ENCODE results near the gene SOX13.

Gene SOX13

DNA sequence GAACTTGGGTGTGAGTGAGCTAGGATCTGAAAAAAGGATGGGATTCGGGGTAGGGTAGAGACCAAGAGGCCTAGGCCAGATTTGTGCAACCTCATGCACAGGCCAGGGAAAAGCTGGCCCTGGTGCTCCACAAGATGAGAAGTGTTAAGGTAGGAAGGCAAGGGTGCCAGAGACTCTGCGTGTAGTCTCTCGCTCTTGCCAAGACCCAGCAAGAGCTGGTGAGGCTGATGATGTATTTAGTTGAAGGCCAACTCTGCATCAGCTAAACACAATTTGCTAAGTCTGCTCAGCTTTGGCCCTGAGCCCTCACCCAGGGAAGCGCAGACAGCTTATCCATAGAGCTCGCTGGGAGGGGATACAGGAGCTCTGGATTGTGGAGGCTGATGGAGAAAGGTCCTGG is 26.6 kb upstream of the SOX13 start:
- TF ChIP-seq, protein P1, sequence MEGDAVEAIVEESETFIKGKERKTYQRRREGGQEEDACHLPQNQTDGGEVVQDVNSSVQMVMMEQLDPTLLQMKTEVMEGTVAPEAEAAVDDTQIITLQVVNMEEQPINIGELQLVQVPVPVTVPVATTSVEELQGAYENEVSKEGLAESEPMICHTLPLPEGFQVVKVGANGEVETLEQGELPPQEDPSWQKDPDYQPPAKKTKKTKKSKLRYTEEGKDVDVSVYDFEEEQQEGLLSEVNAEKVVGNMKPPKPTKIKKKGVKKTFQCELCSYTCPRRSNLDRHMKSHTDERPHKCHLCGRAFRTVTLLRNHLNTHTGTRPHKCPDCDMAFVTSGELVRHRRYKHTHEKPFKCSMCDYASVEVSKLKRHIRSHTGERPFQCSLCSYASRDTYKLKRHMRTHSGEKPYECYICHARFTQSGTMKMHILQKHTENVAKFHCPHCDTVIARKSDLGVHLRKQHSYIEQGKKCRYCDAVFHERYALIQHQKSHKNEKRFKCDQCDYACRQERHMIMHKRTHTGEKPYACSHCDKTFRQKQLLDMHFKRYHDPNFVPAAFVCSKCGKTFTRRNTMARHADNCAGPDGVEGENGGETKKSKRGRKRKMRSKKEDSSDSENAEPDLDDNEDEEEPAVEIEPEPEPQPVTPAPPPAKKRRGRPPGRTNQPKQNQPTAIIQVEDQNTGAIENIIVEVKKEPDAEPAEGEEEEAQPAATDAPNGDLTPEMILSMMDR (IDR thresholded peaks at IDR 0.05): no peak

GRCh38 chr1:204051258-204051657 is 21.7 kb upstream of the SOX13 start:
- TF ChIP-seq, protein P1 (IDR thresholded peaks at IDR 0.05): no peak

- TF ChIP-seq, protein P1 (IDR thresholded peaks at IDR 0.05): no peak
Observed at GRCh38 chr1:204051718-204052117, 21.2 kb upstream of the SOX13 start.

GRCh38 chr1:204053893-204054292 is 19.0 kb upstream of the SOX13 start:
- TF ChIP-seq, protein P1 (IDR thresholded peaks at IDR 0.05): no peak

GRCh38 chr1:204059970-204060369 is 12.9 kb upstream of the SOX13 start:
- TF ChIP-seq, protein P1 (IDR thresholded peaks at IDR 0.05): no peak

DNA sequence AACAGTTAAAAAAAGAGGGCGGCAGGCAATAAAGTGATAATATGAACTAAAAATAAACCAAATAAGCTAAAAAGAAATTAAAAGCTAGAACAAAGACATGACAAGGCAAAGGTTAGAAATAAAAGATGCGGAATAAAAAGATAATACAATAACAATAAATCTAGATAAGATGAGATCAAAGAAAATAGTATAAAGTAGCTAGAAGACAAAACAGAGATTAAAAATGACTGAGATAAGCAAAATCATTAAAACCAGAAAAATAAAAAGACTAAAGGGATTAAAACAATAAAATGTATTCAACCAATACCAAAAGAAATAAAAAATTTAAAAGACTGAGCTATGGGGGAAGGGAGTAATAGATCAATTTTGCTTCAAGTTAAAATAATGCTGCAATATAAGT is 10.8 kb upstream of the SOX13 start:
- TF ChIP-seq, protein P1 (IDR thresholded peaks at IDR 0.05): no peak

- TF ChIP-seq, protein P1 (IDR thresholded peaks at IDR 0.05): no peak
Observed at GRCh38 chr1:204065174-204065985, 7.5 kb upstream of the SOX13 start.

- TF ChIP-seq, protein P1 (IDR thresholded peaks at IDR 0.05): no peak
Observed at GRCh38 chr1:204065986-204066300, 7.0 kb upstream of the SOX13 start.
